ENCODE measurements around the gene SGPP2.
"Not testable (repeated sequence)": the region's sequence is repeated elsewhere in the genome, so short reads cannot be mapped to it uniquely, and the experiment has no call there.

SGPP2 gene

GRCh38 chr2:222424276-222424728 lies at the start of gene SGPP2:
Gene SGPP2, plus strand, starts transcription at chr2:222424543. Its CDS starts 60 bp downstream, at chr2:222424603.
- peak; percentile 48 for DNase-seq

- no peak for DNase-seq
These were observed 48.5 kb upstream of the SGPP2 start for GRCh38 chr2:222375798-222376197.

GRCh38 chr2:222380456-222380855 lies 43.9 kb upstream of the SGPP2 start:
- DNase-seq, result no peak

- DNase-seq, result no peak
These were observed 42.8 kb upstream of the SGPP2 start for GRCh38 chr2:222381566-222381965.

GRCh38 chr2:222383255-222383654 lies 41.1 kb upstream of the SGPP2 start:
- no peak for DNase-seq

- DNase-seq, result no peak
These were observed 32.5 kb upstream of the SGPP2 start for GRCh38 chr2:222391743-222392285.

GRCh38 chr2:222393733-222394267 lies 30.5 kb upstream of the SGPP2 start:
- DNase-seq, result no peak

GRCh38 chr2:222398446-222398885 lies 25.9 kb upstream of the SGPP2 start:
- DNase-seq, result no peak

- no peak for DNase-seq
These were observed 25.1 kb upstream of the SGPP2 start for GRCh38 chr2:222399038-222399783.

GRCh38 chr2:222404151-222404905 lies 20.0 kb upstream of the SGPP2 start:
- no peak for DNase-seq

GRCh38 chr2:222408684-222409083 lies 15.7 kb upstream of the SGPP2 start:
- no peak for DNase-seq

- no peak for DNase-seq
These were observed 13.8 kb upstream of the SGPP2 start for GRCh38 chr2:222410534-222410933.

- DNase-seq, result not testable (repeated sequence)
These were observed 12.0 kb upstream of the SGPP2 start for GRCh38 chr2:222412334-222412733.

- no peak for DNase-seq
These were observed 10.9 kb upstream of the SGPP2 start for GRCh38 chr2:222413295-222413911.

GRCh38 chr2:222418739-222419138 lies 5.6 kb upstream of the SGPP2 start:
- no peak for DNase-seq

GRCh38 chr2:222420508-222420907 lies 3.8 kb upstream of the SGPP2 start:
- no peak for DNase-seq

- no peak for DNase-seq
These were observed 2.7 kb upstream of the SGPP2 start for GRCh38 chr2:222421626-222422025.

- DNase-seq, result no peak
These were observed 1.2 kb upstream of the SGPP2 start for GRCh38 chr2:222423186-222423585.

- DNase-seq, result peak; percentile 75
These were observed 589 bp upstream of the SGPP2 start for GRCh38 chr2:222423632-222424275.

- DNase-seq, result peak; percentile 54
These were observed 657 bp downstream of the SGPP2 start for GRCh38 chr2:222424729-222425671.

GRCh38 chr2:222427646-222428301 lies 3.4 kb downstream of the SGPP2 start:
- no peak for DNase-seq
